Upper lobe of right lung (tissue), 1 donor: Measurements from ENCODE around the gene RBPJL. TPM values are rescaled to one million over a fixed set of nuclear protein-coding genes. Genes with fewer than 3 reads are reported as not detected.

Experiments used
- ATAC-seq: fragments of 200-7000 bp; cut with Tn5 transposase; one replicate; pipeline ENCODE4 v1.9.1; 2020; ENCODE audit warnings: mild to moderate bottlenecking, moderate library complexity
- DNase-seq: peaks from one replicate; pipeline ENCODE4 v3.0.0-alpha.2; 2020
- H3K27ac ChIP-seq: fragments of 200-600 bp; one replicate; pipeline ENCODE4 v1.8.0; 2022
- H3K27me3 ChIP-seq: fragments of 200-600 bp; one replicate; pipeline ENCODE4 v1.8.0; 2022; ENCODE audit warnings: mild to moderate bottlenecking
- H3K36me3 ChIP-seq: fragments of 200-600 bp; one replicate; pipeline ENCODE4 v1.8.0; 2022
- H3K4me1 ChIP-seq: fragments of 200-600 bp; one replicate; pipeline ENCODE4 v1.8.0; 2022
- H3K4me3 ChIP-seq: fragments of 200-600 bp; one replicate; pipeline ENCODE4 v1.8.0; 2022; ENCODE audit warnings: mild to moderate bottlenecking
- H3K9me3 ChIP-seq: fragments of 200-600 bp; one replicate; pipeline ENCODE4 v1.8.0; 2022
- intact Hi-C: fragments of 100-400 bp; cut with DNase I; formaldehyde crosslinking; loops from one replicate; pipeline ENCODE4 v1.11.0; 2022
- total RNA-seq: library from RNA; stranded (reverse); fragmentation: NEBNext Ultra II Directional; extraction: Animal tissue kit (Norgen Biotek cat#: 25700); gene quantifications from one replicate; pipeline ENCODE4 v1.2.1, GENCODE V29; 2021
- TF ChIP-seq, protein P1 (sequence below): fragments of 200-600 bp; IDR thresholded peaks from one replicate; pipeline ENCODE4 v1.8.0; 2022; ENCODE audit warnings: antibody characterized with exemption
- donor health status: DM: no; HTN: yes; CAD: no; lungs with severe emphysema.

The RBPJL gene
- total RNA-seq, 1 donor from 2014 or later, result not detected

DNA sequence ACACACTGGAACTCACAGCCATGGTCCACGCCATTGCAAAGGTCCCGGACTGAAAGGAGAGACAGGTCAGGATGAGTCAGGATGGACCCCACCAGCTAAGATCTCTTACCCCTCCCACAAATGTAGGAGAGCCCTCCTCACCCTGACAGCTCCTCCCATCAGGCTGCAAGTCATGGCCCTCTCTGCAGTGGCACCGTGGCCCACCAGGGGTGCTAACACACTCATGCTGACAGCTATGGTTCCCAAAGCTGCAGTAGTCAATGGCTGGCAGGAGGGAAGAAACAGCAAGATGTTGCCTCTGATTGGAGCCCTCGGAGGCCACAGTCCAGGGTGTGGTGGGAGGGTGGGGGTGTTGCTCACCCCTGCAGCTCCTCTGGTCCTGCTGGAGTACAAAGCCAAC, 5.7 kb upstream of the RBPJL start:
- TF ChIP-seq, protein P1, sequence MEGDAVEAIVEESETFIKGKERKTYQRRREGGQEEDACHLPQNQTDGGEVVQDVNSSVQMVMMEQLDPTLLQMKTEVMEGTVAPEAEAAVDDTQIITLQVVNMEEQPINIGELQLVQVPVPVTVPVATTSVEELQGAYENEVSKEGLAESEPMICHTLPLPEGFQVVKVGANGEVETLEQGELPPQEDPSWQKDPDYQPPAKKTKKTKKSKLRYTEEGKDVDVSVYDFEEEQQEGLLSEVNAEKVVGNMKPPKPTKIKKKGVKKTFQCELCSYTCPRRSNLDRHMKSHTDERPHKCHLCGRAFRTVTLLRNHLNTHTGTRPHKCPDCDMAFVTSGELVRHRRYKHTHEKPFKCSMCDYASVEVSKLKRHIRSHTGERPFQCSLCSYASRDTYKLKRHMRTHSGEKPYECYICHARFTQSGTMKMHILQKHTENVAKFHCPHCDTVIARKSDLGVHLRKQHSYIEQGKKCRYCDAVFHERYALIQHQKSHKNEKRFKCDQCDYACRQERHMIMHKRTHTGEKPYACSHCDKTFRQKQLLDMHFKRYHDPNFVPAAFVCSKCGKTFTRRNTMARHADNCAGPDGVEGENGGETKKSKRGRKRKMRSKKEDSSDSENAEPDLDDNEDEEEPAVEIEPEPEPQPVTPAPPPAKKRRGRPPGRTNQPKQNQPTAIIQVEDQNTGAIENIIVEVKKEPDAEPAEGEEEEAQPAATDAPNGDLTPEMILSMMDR, result peak; percentile 19
- Histone ChIP-seq H3K36me3 (no peaks in the 10 kb centered on the region), H3K27ac (no peak overlapping the region), H3K27me3 (peaks cover 11% of the 10 kb centered on the region), H3K4me1 (no peaks in the 10 kb centered on the region), H3K4me3 (no peak overlapping the region), H3K9me3 (no peaks in the 10 kb centered on the region)
- ATAC-seq (peak; percentile 48), DNase-seq (no peak)
- intact Hi-C loops, result no loop called here

DNA sequence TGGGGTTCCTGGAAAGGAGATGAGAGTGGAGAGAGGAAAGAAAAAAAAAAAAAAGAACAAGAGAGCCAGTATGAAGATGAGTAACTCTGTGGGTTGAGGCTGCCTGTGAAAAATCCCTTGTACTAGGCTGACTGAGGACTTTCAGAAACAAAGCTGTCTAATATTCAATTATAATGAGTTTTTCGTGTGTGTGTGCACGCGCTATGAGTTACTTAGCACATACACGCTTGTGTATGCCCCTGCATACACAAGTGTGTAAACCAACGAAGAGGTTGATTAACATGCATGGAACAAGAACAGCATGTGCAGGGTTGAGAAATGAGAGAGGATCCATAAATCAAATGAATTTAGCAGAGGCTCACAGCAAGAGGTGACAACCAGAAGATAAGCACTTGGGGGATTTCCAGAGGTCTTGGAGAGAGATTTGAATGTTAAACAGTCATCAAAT, 4.8 kb upstream of the RBPJL start:
- no peaks in the 10 kb centered on the region for H3K4me1 ChIP-seq
- H3K36me3 ChIP-seq, result no peaks in the 10 kb centered on the region
- no peak for DNase-seq
- no peak overlapping the region for H3K4me3 ChIP-seq
- no peak for ATAC-seq
- TF ChIP-seq, protein P1, result no peak
- no peaks in the 10 kb centered on the region for H3K9me3 ChIP-seq
- no peak overlapping the region for H3K27ac ChIP-seq
- H3K27me3 ChIP-seq, result peaks cover 20% of the 10 kb centered on the region
- intact Hi-C loops, result no loop called here

DNA sequence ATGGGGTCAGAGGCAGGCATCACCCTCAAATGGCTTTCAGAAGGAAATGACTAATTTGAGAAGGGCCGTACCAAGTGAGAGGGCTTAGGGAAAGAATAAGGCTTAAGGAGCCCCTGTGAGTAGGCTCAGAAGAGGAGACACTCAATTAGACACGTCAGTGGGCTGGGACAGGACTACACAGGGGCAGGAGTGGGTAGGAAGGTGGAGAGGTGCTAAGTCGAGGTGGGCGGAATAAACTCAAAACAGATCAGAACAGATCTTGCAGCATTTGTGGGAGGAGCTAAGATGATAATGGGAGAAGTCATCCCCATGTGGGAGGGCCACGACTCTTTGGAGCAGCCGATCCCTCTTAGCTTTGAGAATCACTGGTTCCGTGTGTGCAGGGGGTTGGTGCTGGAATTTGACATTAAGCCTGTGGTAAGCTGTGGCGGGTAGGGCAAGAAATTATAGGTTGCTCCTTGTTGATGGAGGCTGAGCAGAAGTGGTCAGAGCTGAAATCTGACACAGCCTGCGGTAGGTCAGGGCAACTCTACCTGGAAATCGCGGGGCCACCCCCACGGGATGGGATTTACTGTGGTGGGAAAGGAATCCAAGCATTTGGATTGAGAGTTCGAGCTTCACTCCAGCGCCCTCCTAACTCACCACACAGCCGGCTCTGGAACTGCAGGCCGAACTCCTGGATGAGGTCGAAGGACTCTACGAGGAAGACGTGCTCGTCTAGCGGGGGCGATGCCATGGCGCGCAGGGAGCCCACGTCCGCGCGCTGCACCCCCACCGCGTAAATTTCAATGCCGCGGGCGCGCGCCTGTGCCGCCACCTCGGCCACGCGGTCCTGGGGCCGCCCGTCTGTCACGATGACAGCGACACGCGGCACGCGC, 2.8 kb upstream of the RBPJL start:
- Histone ChIP-seq H3K27me3 (peaks cover 20% of the 10 kb centered on the region), H3K27ac (no peak overlapping the region), H3K9me3 (no peaks in the 10 kb centered on the region), H3K4me1 (no peaks in the 10 kb centered on the region), H3K4me3 (no peak overlapping the region), H3K36me3 (no peaks in the 10 kb centered on the region)
- ATAC-seq (no peak), DNase-seq (no peak)
- TF ChIP-seq, protein P1, result no peak
- intact Hi-C loops, result no loop called here

DNA sequence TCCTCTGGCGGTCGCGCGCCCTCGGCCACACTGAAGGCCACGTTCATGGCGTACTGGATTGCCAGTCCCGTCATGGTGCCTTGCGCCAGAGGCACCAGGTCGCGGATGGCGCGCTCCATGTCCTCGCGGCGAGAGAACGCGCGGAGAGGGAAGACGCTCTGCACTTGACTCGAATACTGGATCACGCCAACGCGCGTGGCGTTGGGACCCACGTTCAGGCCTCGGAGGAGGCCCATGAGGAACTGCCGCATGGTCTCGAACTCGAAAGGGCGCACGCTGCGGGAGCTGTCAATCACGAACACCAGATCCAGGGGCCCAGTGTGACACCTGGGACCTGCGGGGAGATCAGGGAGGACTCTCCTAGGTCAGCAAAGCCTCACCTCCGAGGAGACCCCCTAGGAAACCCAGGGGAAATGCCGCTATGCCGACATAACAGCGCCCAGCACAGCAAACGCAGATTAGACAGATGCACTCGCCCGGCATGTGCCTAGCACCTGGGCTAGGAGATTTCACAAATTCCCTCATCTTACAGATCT, 2.1 kb upstream of the RBPJL start:
- Histone ChIP-seq H3K36me3 (no peaks in the 10 kb centered on the region), H3K27me3 (peaks cover 20% of the 10 kb centered on the region), H3K4me1 (no peaks in the 10 kb centered on the region), H3K9me3 (no peaks in the 10 kb centered on the region), H3K27ac (no peak overlapping the region), H3K4me3 (no peak overlapping the region)
- intact Hi-C loops, result no loop called here
- TF ChIP-seq, protein P1, result no peak
- no peak for ATAC-seq
- no peak for DNase-seq

DNA sequence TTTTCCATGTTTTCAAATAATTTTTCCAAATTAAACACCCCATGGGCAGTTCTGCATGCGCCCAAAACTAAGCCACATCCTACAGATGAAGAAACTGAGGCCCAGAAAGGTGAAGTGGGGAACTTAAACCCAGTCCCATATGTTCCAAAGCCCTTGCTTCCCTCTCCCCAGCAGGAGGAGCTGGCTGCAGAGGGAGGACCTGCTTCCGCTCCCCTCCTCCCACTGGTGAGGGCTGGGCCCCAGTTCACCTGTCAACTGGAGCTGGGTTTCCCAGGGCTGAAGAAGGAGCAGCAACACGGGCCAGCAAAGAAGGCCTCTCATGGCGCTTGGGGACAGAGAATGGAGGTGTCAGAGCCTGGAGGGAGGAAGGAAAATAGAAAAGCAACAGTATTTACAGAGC, 1.4 kb upstream of the RBPJL start:
- TF ChIP-seq, protein P1, result no peak
- H3K27me3 ChIP-seq, result peaks cover 20% of the 10 kb centered on the region
- no peaks in the 10 kb centered on the region for H3K4me1 ChIP-seq
- DNase-seq (no peak), ATAC-seq (no peak)
- no peak overlapping the region for H3K4me3 ChIP-seq
- intact Hi-C loops, result no loop called here
- no peaks in the 10 kb centered on the region for H3K9me3 ChIP-seq
- H3K27ac ChIP-seq, result no peak overlapping the region
- H3K36me3 ChIP-seq, result no peaks in the 10 kb centered on the region
